Measurements from ENCODE around the gene SPINK4. TPM values are rescaled to one million over a fixed set of nuclear protein-coding genes. Genes with fewer than 3 reads are reported as not detected.

The SPINK4 gene
- total and polyA plus RNA-seq, 2 donors (not counting 1 experiment from before 2014, with no cell fraction given), result not detected

GRCh38 chr9:33220681-33221567 lies 19.0 kb upstream of the SPINK4 start:
- Mint-ChIP-seq H3K27ac (peak overlapping the region; percentile 59), H3K9me3 (ENCODE audit: insufficient read depth) (no peaks in the 10 kb centered on the region), H3K4me3 (peak overlapping the region; percentile 2), H3K27me3 (no peaks in the 10 kb centered on the region), H3K4me1 (peaks cover 33% of the 10 kb centered on the region)
- H3K4me2 ChIP-seq (replicated peaks; ENCODE audit: low read depth, low read length, poor library complexity, severe bottlenecking), result peak overlapping the region; percentile 47
- H3K27ac ChIP-seq (ENCODE audit: low read length in 2 of 2), result peak overlapping the region in 1 of 2 donors; percentile 33
- H3K27me3 ChIP-seq (replicated peaks in 1 of 4; ENCODE audit: control extremely low read depth in 1 of 4, control insufficient read depth in 3 of 4, insufficient read depth in 4 of 4, low read length in 3 of 4), result no peaks in the 10 kb centered on the region
- H3K4me3 ChIP-seq (ENCODE audit: control extremely low read depth in 1 of 5, extremely low read depth in 1 of 5, insufficient read depth in 1 of 5, low read depth in 2 of 5, low read length in 4 of 5), result no peak overlapping the region
- no peaks in the 10 kb centered on the region for H3K36me3 ChIP-seq (replicated peaks in 1 of 2; ENCODE audit: control extremely low read depth in 1 of 2, control insufficient read depth in 1 of 2, extremely low read depth in 1 of 2, insufficient read depth in 2 of 2, low read length in 1 of 2)
- ChIA-PET POLR2A (no interaction called here), CTCF (interaction anchor here (1.1 kb wide), 1 partner anchor 95 kb away, joined by 3 read pairs; no protein-coding TSS in a partner anchor)
- H2AFZ ChIP-seq (ENCODE audit: insufficient read depth, low read depth, low read length, poor library complexity, severe bottlenecking), result peak overlapping the region; percentile 36
- no peak for DNase-seq
- intact Hi-C loops (cut with micrococcal nuclease), result loop anchor here (1.0 to 10.0 kb wide), 2 partner anchors 140 to 636 kb away; no protein-coding TSS in a partner anchor
- peak overlapping the region; percentile 17 for H3K9ac ChIP-seq (ENCODE audit: low read length)
- no peaks in the 10 kb centered on the region for H3K79me2 ChIP-seq (ENCODE audit: control insufficient read depth, insufficient read depth, low read length)
- TF ChIP-seq EZH2 (IDR thresholded peaks at IDR 0.05; ENCODE audit: borderline replicate concordance, insufficient read depth, low read depth, low read length, poor library complexity, severe bottlenecking) (no peak), CTCF (IDR thresholded peaks at IDR 0.05) (no peak)
- H3K9me3 ChIP-seq (ENCODE audit: control extremely low read depth in 1 of 3, control insufficient read depth in 2 of 3, insufficient read depth in 1 of 3, low read length in 2 of 3), result no peaks in the 10 kb centered on the region
- 86% methylated on average over 7 of the region's 14 CpGs for WGBS (ENCODE audit: insufficient coverage)
- no peaks in the 10 kb centered on the region for H4K20me1 ChIP-seq (ENCODE audit: control insufficient read depth, insufficient read depth, low read length, poor library complexity, severe bottlenecking)
- no peak for ATAC-seq (ENCODE audit: low read depth)
- peaks cover 18 to 32% of the 10 kb centered on the region in 2 donors for H3K4me1 ChIP-seq (ENCODE audit: control insufficient read depth in 2 of 2, insufficient read depth in 2 of 2, low read length in 2 of 2)

- intact Hi-C loops (cut with micrococcal nuclease), result loop anchor here (1.0 to 10.0 kb wide), 2 partner anchors 140 to 637 kb away; no protein-coding TSS in a partner anchor
Observed at GRCh38 chr9:33221568-33221884, 18.4 kb upstream of the SPINK4 start.

More at GRCh38 chr9:33221568-33221884, 18.4 kb upstream of the SPINK4 start:
- Histone ChIP-seq H3K36me3 (replicated peaks in 1 of 2; ENCODE audit: control extremely low read depth in 1 of 2, control insufficient read depth in 1 of 2, extremely low read depth in 1 of 2, insufficient read depth in 2 of 2, low read length in 1 of 2) (no peaks in the 10 kb centered on the region), H3K4me2 (replicated peaks; ENCODE audit: low read depth, low read length, poor library complexity, severe bottlenecking) (peak overlapping the region; percentile 47), H3K27ac (ENCODE audit: low read length in 2 of 2) (peak overlapping the region in 1 of 2 donors; percentile 33), H2AFZ (ENCODE audit: insufficient read depth, low read depth, low read length, poor library complexity, severe bottlenecking) (peak overlapping the region; percentile 36), H3K4me3 (ENCODE audit: control extremely low read depth in 1 of 5, extremely low read depth in 1 of 5, insufficient read depth in 1 of 5, low read depth in 2 of 5, low read length in 4 of 5) (no peak overlapping the region), H3K79me2 (ENCODE audit: control insufficient read depth, insufficient read depth, low read length) (no peaks in the 10 kb centered on the region), H4K20me1 (ENCODE audit: control insufficient read depth, insufficient read depth, low read length, poor library complexity, severe bottlenecking) (no peaks in the 10 kb centered on the region), H3K4me1 (ENCODE audit: control insufficient read depth in 2 of 2, insufficient read depth in 2 of 2, low read length in 2 of 2) (peaks cover 24 to 36% of the 10 kb centered on the region in 2 donors), H3K9me3 (ENCODE audit: control extremely low read depth in 1 of 3, control insufficient read depth in 2 of 3, insufficient read depth in 1 of 3, low read length in 2 of 3) (no peaks in the 10 kb centered on the region), H3K9ac (ENCODE audit: low read length) (no peak overlapping the region), H3K27me3 (replicated peaks in 1 of 4; ENCODE audit: control extremely low read depth in 1 of 4, control insufficient read depth in 3 of 4, insufficient read depth in 4 of 4, low read length in 3 of 4) (no peaks in the 10 kb centered on the region)
- ATAC-seq (ENCODE audit: low read depth) (no peak), DNase-seq (no peak)
- CTCF ChIA-PET, result interaction anchor here (8.4 kb wide), 1 partner anchor 142 kb away, joined by 217 read pairs; the partner anchor contains the start of gene SMU1
- no CpG with 5 or more reads among the region's 3 CpGs for WGBS (ENCODE audit: insufficient coverage)
- TF ChIP-seq EZH2 (IDR thresholded peaks at IDR 0.05; ENCODE audit: borderline replicate concordance, insufficient read depth, low read depth, low read length, poor library complexity, severe bottlenecking), result no peak
- no peak for TF ChIP-seq CTCF (IDR thresholded peaks at IDR 0.05)
- Mint-ChIP-seq H3K4me1 (peaks cover 37% of the 10 kb centered on the region), H3K27ac (peak overlapping the region; percentile 32), H3K9me3 (ENCODE audit: insufficient read depth) (no peaks in the 10 kb centered on the region), H3K27me3 (no peaks in the 10 kb centered on the region), H3K4me3 (no peak overlapping the region)
- POLR2A ChIA-PET, result no interaction called here
